ENCODE data around the gene PARD3.

- TF ChIP-seq POLR2AphosphoS5 (IDR thresholded peaks at IDR 0.05; ENCODE audit: low read depth, low read length): no peak
- no peak for TF ChIP-seq EZH2 (IDR thresholded peaks at IDR 0.05)
- no peak for TF ChIP-seq EZH2phosphoT487 (IDR thresholded peaks at IDR 0.05; ENCODE audit: borderline replicate concordance)
- TF ChIP-seq RAD21 (IDR thresholded peaks at IDR 0.05; ENCODE audit: low read depth): no peak
Observed at GRCh38 chr10:34697351-34698247, 117.5 kb downstream of the PARD3 start.

All from HCT116 (cell line).